Fibroblast of the aortic adventitia (primary cell): ENCODE data around the gene PTPRG. TPM values are rescaled to one million over a fixed set of nuclear protein-coding genes. Genes with fewer than 3 reads are reported as not detected.

ENCODE experiments used
- DNase-seq: peaks from one replicate; pipeline ENCODE4 v3.0.0-alpha.2; 2010; ENCODE audit warnings: low read depth
- H3K4me3 ChIP-seq: 2 replicates; pipeline ENCODE4 v1.5.1; 2011; ENCODE audit warnings: low read depth, mild to moderate bottlenecking, control low read depth, low read length, moderate library complexity
- CTCF ChIP-seq: IDR thresholded peaks from 2 replicates; pipeline ENCODE4 v1.5.1; 2011; ENCODE audit warnings: mild to moderate bottlenecking, low read length, control low read depth, inconsistent platforms; ENCODE audit not compliant: insufficient read depth
- small RNA-seq: library from RNA; depleted of rRNA; stranded (forward); fragments of <200 nt; gene quantifications from one replicate; pipeline ENCODE3, GENCODE V24; 2012
- total RNA-seq: library from RNA; depleted of rRNA; stranded (reverse); fragments of >200 nt; gene quantifications from 2 replicates; pipeline ENCODE4 v1.2.3, GENCODE V29; 2012; ENCODE audit warnings: low replicate concordance

PTPRG gene
- total RNA-seq, 1 donor, result 52.0 TPM

DNA sequence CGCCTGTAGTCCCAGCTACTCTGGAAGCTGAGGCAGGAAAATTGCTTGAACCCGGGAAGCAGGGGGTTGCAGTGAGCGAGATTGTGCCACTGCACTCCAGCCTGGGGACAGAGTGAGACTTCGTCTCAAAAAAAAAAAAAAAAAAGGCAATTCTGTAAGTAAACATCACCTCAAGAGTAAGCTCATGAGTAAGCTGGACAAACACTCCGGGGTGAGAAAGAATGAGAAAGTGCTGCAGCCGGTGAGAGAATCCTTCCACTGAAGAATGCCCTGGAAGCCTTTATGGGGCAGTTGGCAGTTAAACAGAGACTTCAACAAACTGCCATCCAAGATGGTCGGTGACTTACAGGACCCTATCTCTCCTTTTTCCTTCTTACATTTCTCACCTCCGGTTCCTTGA is 764.5 kb downstream of the PTPRG start:
- H3K4me3 ChIP-seq, result no peak overlapping the region
- no peak for TF ChIP-seq CTCF
- no peak for DNase-seq

- no peak for DNase-seq
- H3K4me3 ChIP-seq, result no peak overlapping the region
- no peak for TF ChIP-seq CTCF
These were observed 768.6 kb downstream of the PTPRG start for GRCh38 chr3:62329971-62330370.

- no peak for TF ChIP-seq CTCF
- no peak overlapping the region for H3K4me3 ChIP-seq
- DNase-seq, result no peak
These were observed 770.6 kb downstream of the PTPRG start for GRCh38 chr3:62332017-62332416.

GRCh38 chr3:62332835-62333244 is 771.5 kb downstream of the PTPRG start:
- H3K4me3 ChIP-seq, result no peak overlapping the region
- peak; percentile 42 for TF ChIP-seq CTCF
- peak; percentile 58 for DNase-seq

GRCh38 chr3:62335196-62335595 is 773.8 kb downstream of the PTPRG start:
- no peak for DNase-seq
- no peak overlapping the region for H3K4me3 ChIP-seq
- no peak for TF ChIP-seq CTCF

- DNase-seq, result no peak
- H3K4me3 ChIP-seq, result no peak overlapping the region
- TF ChIP-seq CTCF, result no peak
These were observed 782.4 kb downstream of the PTPRG start for GRCh38 chr3:62343755-62344154.

Small RNA genes within 50 kb of the gene (small RNA-seq; reads per million reads assigned to genes)
- not detected for gene RF00019
- gene RNU2-10P, result not detected
